GM21423 (cell line): ENCODE results near the gene SLC22A6.

ENCODE experiments used
- ATAC-seq: cut with Tn5 transposase; IDR thresholded peaks from one replicate; pipeline ENCODE4 v1.9.1; 2021; ENCODE audit warnings: mild to moderate bottlenecking, moderate library complexity; ENCODE audit not compliant: unreplicated experiment

Gene SLC22A6, protein sequence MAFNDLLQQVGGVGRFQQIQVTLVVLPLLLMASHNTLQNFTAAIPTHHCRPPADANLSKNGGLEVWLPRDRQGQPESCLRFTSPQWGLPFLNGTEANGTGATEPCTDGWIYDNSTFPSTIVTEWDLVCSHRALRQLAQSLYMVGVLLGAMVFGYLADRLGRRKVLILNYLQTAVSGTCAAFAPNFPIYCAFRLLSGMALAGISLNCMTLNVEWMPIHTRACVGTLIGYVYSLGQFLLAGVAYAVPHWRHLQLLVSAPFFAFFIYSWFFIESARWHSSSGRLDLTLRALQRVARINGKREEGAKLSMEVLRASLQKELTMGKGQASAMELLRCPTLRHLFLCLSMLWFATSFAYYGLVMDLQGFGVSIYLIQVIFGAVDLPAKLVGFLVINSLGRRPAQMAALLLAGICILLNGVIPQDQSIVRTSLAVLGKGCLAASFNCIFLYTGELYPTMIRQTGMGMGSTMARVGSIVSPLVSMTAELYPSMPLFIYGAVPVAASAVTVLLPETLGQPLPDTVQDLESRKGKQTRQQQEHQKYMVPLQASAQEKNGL

DNA sequence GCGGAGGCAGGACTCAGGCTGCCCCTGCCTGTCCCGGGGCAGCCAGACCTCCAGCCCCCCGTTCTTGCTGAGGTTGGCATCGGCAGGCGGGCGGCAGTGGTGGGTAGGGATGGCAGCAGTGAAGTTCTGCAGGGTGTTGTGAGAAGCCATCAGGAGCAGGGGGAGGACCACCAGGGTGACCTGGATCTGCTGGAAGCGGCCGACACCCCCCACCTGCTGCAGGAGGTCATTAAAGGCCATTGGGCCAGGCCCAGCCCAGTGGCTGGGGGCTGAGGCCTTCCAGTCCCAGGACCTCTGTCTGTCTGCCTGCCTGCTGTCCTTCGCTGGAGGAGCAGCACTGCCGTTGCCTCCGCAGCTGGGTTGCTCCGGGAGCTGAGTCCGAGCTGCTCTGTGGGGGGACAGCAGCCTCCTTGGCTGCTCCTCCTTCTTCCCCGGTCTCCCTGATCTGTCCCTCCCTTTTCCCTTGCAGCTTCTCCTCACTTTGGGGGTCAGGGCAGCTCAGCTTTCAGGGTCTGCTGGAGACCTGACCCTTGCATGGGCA, at the start of gene SLC22A6:
SLC22A6 (minus strand) TSS at position 517 of the 541 bp plus-strand sequence; CDS start at position 240, 277 bp downstream.
- ATAC-seq = no peak

DNA sequence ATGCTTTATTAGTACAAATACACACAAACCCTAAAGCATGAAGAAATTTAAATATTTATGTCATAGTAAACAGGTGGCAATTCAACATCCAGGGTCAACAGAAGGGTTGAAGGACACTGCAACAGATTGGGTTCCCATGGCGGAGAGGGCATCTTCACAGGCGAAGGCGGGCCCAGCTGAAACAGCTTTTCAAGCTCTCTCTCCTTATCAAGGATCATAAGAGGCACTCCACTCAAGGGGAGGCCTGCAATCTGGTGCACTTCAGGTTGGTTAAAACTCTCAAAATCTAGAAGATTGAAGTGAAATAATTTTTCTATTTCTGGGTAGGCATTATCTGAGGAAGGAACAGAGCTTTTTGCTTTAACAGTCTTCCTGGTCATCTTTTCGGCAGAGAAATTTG, 47.7 kb upstream of the SLC22A6 start:
- no peak for ATAC-seq

DNA sequence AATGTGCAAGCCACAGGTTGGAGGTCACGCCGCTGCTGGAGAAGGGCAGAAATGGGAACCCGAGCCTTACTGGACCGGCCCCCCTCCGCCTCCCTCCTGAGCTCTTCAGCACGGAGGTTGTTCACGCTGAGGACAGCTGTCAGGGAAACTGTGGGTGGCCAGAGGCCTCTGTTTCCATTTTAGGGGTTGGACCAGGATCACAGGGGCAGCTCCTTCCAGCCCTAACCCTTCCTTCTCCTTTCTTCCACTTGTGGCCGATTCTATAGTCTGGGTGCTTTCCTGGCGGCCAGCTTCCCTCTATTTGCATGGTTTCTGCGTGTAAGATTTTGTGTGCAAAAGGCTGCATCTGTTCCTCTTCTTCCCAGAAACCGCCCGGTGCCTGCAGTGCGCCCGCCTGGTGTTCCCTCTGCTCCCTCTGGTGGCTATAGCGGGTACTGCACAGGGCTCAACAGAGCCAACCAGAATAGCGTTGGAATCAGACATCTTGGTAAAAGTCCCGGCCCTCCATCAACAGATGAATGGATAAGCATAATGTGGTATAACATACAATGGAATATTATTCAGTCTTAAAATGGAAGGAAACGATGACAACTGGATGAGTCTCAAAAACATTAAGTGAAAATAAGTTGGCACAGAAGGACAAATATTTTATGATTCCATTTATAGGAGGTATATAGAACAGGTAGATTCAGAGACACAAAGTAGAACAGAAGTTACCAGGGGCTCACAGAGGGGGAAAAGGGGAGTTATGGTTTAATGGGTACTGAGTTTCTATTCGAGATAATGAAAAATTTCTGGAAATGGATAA, 39.3 kb upstream of the SLC22A6 start:
- ATAC-seq = no peak

DNA sequence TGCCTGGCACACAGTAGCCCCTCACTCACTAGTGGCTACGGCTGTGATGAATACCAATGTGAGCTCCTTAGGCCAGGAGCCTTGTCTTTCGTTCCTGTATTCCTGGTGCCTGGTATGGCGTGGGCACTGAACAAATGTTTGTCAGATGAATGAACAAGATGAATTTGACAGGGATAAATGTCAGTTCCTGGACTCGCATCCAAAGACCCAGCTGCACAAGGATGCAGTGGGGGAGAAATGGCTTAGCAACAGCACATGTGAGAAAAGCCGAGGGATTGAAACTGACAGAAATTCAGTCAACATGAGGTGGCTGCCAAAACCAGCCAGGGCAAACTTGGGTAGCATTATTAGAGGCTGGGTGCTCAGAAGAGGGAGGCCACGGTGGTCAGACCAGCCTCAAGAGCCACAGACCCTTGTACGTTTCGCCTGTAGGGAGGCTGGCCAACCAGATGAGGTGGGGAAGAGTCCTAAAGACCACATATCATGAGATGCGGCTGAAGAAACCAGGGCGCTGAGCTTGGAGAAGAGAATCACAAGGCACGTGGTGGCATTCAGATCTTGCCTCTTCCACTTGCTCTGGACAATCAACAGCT, 38.6 kb upstream of the SLC22A6 start:
- ATAC-seq = no peak

DNA sequence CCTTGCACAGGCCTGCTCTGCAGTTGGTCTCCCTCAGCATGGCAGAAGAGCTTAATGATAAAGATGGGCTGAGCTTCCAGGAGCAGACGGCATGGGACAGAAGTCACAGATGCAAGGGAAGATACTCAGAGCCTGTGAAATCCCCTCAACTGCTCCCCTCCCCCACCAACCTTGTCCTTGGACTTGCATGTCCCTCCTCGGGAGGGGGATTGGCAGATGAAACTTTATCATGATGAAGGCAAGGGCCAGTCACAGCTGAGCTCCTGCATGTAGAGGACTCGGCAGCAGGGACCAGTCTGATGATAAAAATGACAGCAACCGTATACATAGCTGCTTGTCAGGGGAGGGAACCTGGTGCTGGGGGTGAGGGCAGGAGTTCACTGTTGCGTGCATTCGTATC, 37.7 kb upstream of the SLC22A6 start:
- ATAC-seq = no peak

DNA sequence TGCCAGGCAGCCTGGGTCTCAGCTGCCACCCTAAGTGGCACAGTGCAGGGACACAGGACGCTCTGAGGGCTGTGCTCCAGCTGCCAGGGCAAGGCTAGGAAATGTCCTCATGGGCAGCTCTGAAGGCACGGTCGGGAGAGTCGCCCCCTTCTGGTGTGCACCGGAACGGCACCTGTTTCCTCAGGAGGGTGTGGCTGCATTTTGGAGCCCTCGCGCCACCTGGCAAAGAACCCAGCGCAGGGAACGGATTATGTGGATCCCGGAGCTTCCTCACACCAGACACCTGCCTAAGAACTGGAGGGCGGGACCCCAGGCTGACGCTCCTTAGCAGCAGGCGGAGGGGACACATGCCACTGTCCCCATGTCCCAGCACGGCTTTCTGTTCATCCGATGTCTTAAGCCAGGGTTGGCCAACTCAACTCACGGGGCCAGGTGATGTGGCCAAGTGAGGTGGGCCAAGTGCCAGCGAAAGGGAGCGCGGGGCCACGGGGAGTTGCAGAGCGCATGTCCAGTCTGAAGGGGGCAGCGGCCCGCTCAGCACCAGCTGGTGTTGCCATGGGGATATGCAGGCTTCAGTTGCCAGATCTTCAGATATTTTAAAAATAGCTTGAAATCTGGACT, 36.0 kb upstream of the SLC22A6 start:
- ATAC-seq = no peak

DNA sequence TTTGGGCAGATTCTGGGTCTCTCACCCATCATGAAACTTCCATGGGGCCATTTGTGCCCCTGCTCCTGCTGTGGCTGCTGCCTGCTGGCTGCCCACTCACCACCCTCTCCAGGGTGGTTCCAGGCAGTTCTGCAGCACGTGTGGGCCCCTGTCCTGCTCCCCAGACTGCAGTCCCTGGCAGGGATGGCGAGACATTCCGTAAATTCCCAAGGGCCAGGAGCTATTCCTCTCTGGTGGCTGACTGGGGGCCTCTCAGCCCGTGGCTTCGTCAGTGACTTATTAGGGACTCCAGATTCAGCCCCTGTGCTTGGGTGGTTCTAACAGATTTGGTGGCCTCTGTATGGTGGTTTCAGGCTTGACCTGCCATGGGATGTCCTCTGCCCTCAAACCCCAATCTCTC, 34.7 kb upstream of the SLC22A6 start:
- ATAC-seq = no peak

DNA sequence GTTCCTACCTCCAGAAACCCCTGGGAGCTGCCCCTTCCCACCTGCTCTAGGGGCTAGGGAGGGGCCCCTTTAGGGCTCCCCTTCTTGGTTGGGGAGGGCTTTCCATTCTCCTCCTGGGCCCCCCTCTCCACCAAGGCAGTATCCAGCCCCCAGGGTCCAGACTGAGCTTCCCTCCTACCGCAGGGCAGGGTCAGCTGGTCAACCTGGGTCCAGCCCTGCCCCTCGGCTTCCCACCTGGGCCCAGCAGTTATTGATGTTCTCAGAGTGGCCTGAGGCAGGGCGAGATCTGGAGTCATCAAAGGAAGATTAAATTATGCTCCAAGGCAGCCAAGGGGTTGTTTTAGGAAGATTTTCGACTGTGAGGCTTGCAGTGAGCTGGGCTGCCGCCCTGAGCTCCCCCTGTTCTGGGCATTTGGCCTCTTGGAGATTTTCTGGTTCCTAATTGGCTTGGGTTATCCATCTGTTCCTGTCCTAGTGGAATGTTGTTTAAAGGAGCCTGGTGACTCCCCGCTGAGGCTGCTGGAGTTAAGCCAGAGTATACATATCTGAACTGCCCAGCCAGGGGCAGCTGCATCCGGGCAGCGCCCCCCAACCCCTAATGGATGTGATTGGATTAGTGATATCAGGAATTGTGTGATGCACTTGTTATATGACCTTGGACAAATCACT, 32.7 kb upstream of the SLC22A6 start:
- ATAC-seq = no peak

DNA sequence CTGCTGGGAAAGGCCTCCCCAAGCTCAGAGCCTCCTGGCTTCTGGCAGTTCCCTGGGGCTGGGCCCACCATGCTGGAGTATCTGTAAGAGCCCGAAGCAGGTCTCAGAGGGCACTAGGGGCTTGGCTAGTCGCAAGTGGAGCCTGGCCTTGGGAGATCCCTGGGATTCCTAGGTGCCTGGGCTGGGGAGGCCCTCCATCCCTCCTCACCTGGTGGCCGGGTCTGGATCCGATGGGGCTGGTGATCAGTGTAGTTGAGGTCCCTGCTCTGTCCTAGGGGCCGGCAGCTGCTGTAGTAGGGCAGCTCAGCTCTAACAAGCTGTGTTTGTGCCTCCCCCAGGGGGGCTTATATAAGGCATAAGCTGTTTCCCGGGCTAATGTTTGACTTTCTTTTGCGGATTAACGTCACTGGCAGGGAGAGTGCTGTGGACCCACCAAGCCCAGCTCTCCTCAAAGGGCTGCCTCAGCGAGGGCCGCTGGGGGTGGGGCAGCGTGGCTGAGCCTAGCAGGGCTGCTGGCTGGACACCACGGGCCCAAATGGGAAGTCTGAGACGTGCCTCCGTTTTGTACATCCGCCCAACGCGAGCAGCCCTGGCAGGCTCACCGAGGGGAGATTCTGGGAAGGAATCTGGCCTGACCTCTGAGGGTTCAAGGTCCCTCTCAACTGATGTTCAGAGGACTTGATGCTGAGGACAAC, 30.9 kb upstream of the SLC22A6 start, which contains the start of gene SLC22A8:
SLC22A8 (minus strand) TSS at position 321 of the 695 bp plus-strand sequence. CDS start 883 bp downstream, outside the sequence.
- no peak for ATAC-seq

DNA sequence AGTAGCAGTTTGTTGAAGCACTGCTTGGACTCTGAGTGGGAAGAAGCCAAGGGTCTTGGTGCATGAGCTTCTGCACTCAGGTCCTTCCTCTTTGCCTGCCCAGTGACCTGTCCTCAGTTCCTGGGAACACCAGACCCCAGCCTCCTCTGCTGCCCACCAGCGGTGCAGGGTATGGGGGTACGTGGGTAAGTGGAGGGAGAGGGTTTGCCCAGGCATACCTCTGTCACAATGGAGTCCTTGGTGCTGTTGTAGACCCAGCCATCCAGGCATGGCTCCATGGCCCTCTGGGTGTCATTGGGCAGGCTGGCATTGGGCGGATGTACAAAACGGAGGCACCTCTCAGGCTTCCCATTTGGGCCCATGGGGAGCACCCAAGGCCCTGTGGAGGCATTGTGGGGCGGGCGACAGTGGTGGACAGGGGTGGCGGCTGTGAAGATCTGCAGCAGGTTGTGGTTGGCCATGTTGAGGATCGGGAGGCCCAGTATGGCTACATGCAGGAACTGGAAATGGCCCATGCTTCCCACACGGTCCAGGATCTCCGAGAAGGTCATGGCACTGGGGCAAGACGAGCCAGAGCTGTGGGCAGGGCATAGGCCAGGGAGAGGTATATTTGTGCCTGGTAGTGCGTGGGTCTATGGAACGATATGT, 29.8 kb upstream of the SLC22A6 start:
- no peak for ATAC-seq

DNA sequence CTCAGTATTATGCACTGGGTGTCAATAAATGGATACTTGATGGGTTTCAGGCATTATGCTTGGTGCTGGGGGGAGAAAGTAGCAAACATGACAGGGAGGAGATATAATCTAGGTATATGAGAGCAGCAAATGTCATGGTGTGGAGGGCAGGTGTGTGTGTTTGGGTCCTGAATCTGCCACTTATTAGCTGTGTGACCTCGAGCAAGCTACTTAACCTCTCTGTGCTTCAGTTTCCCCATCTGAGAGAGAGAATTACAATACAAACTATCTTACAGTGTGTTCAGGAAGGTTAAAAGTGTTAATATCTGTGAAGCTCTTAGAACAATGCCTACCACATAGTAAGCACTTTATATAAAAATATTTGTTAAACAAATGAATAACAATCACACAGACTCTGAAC, 28.1 kb upstream of the SLC22A6 start:
- no peak for ATAC-seq

DNA sequence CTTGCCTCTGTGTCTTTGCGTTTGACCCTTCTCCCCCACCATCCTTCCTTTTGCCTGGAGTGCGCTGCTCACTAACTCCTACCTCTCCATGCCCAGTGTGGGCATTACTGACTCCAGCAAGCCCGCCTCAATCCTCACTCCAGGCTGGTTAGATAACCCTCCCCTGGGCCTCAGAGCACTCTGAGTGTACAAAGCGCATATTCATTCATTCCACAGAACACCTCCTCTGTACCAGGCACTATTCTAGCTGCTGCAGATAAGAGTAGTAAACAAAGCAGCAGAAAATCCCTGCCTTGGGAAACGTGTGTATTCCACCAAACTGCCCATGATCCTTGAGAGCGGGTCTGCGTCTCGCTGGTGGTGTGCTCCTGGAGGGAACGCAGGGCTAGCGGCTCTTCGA, 27.7 kb upstream of the SLC22A6 start:
- ATAC-seq = no peak

DNA sequence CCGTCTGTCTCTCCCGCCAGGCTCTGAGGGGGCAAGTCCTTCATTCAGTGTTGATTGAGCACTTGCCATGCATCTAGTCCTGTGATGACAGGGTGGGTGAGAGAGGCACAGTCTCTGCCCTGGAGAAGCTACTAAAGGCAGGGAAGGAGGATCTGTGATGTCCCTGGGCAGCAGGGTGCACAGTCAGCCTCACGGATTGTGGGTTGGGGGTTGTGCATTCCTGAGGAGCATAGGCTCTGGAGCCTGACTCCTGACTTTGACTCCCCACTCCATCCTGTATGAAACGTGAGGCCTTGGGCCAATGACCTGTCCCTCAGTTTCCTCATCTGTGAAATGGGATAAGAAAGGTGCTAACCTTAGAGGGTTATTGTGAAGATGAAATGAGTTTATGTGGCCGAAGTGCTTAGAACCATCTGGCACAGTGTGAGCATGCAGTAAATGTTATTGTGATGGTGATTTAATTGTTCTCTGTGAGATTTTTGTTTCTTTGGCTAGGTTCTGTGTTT, 26.2 kb upstream of the SLC22A6 start:
- ATAC-seq = no peak

DNA sequence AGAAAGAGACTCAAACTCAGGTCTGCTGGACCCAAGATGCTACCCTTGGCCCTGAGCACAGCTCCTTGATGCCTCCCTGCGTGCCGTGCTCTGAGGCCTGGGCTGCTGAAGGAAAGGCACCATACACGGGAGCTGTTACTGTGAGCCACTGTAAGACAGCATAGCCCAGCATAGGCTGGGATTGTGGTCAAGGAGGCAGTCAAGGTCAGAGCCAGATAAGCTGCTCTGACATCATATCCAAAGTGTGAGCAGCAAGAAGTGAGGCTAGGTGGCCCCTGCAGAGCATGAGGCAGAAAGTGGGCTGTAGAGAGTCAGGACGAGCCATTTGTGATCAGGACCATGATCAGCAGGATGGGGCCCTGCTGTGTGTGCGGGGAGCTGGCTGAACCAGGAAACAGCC, 23.2 kb upstream of the SLC22A6 start:
- no peak for ATAC-seq

DNA sequence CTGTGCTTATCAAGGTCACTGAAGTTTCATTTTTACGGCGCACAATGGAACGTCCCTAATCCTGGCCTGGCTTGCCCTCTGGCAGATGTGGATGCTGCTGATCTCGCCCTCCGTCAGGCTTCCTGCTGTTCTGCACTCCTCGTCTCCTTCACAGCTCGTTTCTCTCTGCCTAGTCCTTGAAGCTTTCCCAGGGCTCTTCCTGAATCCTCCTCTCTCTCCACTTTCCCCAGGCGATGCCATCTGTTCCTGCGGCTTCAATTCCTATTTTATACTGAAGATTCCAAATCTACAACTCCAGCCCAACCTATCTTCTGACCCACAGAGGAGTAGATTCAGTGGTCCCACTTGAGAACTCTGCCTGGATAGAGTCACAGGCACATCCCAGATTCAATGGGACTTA, 16.7 kb upstream of the SLC22A6 start:
- no peak for ATAC-seq

DNA sequence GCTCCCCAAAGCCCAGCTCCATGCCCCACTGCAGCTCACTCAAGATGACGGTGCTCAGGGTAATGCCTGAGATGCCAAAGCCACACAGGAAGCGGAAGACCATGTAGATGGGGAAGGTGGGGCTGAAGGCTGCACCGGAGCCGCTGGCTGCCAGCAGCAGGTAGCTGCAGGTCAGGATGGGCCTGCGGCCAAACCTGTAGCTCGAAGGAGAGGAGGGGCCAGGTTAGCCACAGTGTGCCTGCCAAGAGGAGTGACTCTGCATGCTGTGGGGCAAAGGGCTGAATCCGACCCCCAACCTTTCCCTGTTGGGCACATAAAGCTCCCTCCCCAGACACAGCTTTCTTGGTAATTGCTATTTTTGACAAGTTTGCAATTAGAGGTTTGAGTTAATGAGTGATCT, 14.9 kb upstream of the SLC22A6 start:
- no peak for ATAC-seq

DNA sequence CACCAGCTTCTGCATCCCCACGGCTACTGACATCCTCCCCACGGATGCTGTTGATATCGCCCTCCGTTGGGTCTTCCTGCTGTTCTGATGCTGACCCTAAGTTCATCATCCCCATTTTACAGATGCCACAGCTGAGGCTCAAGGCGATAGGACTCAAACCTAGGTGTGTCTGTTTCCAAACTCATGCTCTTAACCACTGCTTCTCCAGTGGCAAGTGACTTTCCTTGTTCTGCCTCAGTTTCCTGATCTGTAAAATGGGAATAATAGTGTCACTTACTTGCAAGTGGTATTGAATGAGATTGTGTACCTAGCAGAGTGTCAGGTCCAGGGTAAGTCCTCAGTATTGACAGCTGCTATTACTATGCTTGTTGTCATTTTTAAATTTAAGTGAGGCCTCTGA, 14.4 kb upstream of the SLC22A6 start:
- no peak for ATAC-seq

DNA sequence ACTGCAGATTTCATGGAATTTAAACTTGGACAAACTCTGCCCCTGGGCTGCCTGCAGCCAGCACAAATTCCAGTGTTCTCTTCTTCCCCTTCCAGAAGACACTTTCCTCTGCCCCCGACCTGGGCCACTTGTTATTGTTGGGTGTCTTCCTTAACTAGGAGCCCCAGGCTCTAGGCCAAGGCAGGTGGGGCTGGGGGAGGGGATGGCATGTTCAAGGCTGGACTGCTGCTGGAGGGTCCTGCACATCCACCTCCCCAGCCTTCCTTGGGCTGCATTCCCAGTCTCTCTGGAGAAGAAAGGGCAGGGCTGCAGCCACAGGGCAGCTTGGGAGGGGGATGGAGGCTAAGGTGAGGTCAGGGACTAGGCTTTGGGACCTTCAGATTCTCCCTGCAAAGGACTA, 11.5 kb upstream of the SLC22A6 start:
- no peak for ATAC-seq

DNA sequence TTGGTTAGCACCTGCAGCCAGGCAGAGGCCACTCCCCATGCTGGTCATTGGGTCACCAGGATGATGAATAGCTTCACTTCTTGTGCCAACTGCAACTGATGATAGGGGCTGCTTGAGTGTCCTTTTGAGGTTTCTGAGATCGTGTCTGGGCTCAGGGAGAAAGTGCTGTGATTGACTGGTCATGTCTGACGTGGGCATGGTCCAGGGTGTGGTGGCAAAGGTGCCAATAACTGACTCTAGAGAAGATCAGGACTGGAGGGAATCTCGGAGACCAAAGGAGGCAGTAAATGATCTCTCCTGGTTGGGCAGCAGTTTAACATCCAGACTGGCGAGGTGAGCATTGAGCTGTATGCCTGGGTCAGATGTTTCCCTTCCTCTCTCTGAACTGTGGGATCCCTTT, 10.0 kb upstream of the SLC22A6 start:
- ATAC-seq = no peak
